ENCODE measurements around the gene RAB3GAP2.

GRCh38 chr1:220217383-220217988 is 54.8 kb downstream of the RAB3GAP2 start:
- peak; percentile 18 to 41 (median 39) for TF ChIP-seq CTCF (IDR thresholded peaks at IDR 0.05)
- TF ChIP-seq POLR2A (IDR thresholded peaks at IDR 0.05) = no peak

All from right lobe of liver (tissue), 4 donors.